ENCODE measurements around the gene BICD1.
"Not testable (repeated sequence)": the region's sequence is repeated elsewhere in the genome, so short reads cannot be mapped to it uniquely, and the experiment has no call there.

Gene BICD1

GRCh38 chr12:32187127-32187526 is 80.5 kb downstream of the BICD1 start:
- not testable (repeated sequence) for DNase-seq

GRCh38 chr12:32191445-32191844 is 84.8 kb downstream of the BICD1 start:
- no peak for DNase-seq

GRCh38 chr12:32196250-32197198 is 89.9 kb downstream of the BICD1 start:
- DNase-seq: no peak

- DNase-seq: no peak
Observed at GRCh38 chr12:32197421-32197820, 90.8 kb downstream of the BICD1 start.

- DNase-seq: no peak
Observed at GRCh38 chr12:32198555-32198954, 91.9 kb downstream of the BICD1 start.

GRCh38 chr12:32201096-32201495 is 94.4 kb downstream of the BICD1 start:
- DNase-seq: no peak

GRCh38 chr12:32201976-32202375 is 95.3 kb downstream of the BICD1 start:
- DNase-seq: no peak

- no peak for DNase-seq
Observed at GRCh38 chr12:32205731-32206130, 99.1 kb downstream of the BICD1 start.

GRCh38 chr12:32208355-32208754 is 101.7 kb downstream of the BICD1 start:
- DNase-seq: no peak

- no peak for DNase-seq
Observed at GRCh38 chr12:32211066-32211899, 104.6 kb downstream of the BICD1 start.

GRCh38 chr12:32211900-32212156 is 105.2 kb downstream of the BICD1 start:
- DNase-seq: no peak

- no peak for DNase-seq
Observed at GRCh38 chr12:32214723-32215122, 108.1 kb downstream of the BICD1 start.

- DNase-seq: peak in 6 of 56 donors; percentile 2 to 10 (median 7)
Observed at GRCh38 chr12:32217354-32218310, 111.0 kb downstream of the BICD1 start.

- no peak for DNase-seq
Observed at GRCh38 chr12:32223941-32224340, 117.3 kb downstream of the BICD1 start.

- no peak for DNase-seq
Observed at GRCh38 chr12:32226768-32227167, 120.1 kb downstream of the BICD1 start.

- DNase-seq: no peak
Observed at GRCh38 chr12:32229971-32230612, 123.4 kb downstream of the BICD1 start.

GRCh38 chr12:32230613-32230993 is 124.0 kb downstream of the BICD1 start:
- no peak for DNase-seq

- not testable (repeated sequence) for DNase-seq
Observed at GRCh38 chr12:32231361-32231760, 124.7 kb downstream of the BICD1 start.

- no peak for DNase-seq
Observed at GRCh38 chr12:32233568-32233967, 126.9 kb downstream of the BICD1 start.

- DNase-seq: no peak
Observed at GRCh38 chr12:32235251-32235650, 128.6 kb downstream of the BICD1 start.

- DNase-seq: no peak
Observed at GRCh38 chr12:32240162-32240561, 133.5 kb downstream of the BICD1 start.

Measured in nucleus accumbens (tissue), 56 donors.